Retinal pigment epithelial cell (primary cell): ENCODE results near the gene LARGE1.

Experiments used
- DNase-seq: peaks from one replicate; pipeline ENCODE4 v3.0.0-alpha.2; 2010; ENCODE audit warnings: low read depth
- H3K4me3 ChIP-seq: 2 replicates; pipeline ENCODE4 v1.5.1; 2011; ENCODE audit warnings: mild to moderate bottlenecking, low read length, control low read depth, moderate library complexity
- TF ChIP-seq, protein P1 (sequence below): conservative IDR thresholded peaks from 2 replicates; pipeline ENCODE4 v1.5.1; 2011; ENCODE audit warnings: low read depth, low read length, control low read depth, inconsistent platforms

Gene LARGE1

DNA sequence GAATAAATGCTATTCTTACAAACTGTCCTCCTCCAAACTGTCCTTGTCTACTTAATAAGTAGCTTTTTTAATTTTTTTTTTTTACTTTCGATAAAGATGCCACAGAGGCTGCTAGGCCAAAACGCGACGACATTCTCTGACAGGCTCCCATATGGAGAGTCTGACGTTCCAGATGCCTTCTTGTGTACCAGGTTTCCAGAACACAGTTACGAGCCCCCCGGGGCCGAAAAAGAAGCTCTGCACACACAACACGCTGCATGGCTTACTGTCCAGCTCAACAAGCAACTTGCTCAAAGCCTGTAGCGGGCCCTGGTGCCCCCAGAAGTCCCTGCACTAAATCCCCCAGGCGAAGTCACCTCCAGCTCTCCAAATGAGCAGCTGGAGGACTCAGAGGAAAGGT lies 39.3 kb downstream of the LARGE1 start:
- no peak overlapping the region for H3K4me3 ChIP-seq
- TF ChIP-seq, protein P1, sequence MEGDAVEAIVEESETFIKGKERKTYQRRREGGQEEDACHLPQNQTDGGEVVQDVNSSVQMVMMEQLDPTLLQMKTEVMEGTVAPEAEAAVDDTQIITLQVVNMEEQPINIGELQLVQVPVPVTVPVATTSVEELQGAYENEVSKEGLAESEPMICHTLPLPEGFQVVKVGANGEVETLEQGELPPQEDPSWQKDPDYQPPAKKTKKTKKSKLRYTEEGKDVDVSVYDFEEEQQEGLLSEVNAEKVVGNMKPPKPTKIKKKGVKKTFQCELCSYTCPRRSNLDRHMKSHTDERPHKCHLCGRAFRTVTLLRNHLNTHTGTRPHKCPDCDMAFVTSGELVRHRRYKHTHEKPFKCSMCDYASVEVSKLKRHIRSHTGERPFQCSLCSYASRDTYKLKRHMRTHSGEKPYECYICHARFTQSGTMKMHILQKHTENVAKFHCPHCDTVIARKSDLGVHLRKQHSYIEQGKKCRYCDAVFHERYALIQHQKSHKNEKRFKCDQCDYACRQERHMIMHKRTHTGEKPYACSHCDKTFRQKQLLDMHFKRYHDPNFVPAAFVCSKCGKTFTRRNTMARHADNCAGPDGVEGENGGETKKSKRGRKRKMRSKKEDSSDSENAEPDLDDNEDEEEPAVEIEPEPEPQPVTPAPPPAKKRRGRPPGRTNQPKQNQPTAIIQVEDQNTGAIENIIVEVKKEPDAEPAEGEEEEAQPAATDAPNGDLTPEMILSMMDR: no peak
- DNase-seq: no peak

DNA sequence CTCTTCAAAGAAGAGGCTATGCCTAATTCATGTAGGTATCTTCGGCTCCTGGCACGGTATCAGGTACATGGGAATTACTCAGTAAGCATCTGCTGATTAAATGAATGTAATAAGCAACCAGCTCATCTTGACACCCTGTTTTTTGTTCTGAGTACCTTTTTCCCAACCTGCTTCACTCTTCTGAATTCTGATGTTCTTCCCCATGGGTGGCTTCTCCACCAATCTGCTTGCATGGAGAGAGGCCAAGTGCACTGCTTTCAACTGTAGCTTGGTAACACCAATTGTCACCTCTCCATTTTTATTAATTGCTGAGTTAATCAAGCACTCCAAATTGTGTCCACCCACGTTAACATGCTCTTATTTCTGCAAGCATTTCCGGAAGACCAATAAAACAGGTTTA lies 40.5 kb downstream of the LARGE1 start:
- H3K4me3 ChIP-seq: no peak overlapping the region
- TF ChIP-seq, protein P1: no peak
- no peak for DNase-seq

DNA sequence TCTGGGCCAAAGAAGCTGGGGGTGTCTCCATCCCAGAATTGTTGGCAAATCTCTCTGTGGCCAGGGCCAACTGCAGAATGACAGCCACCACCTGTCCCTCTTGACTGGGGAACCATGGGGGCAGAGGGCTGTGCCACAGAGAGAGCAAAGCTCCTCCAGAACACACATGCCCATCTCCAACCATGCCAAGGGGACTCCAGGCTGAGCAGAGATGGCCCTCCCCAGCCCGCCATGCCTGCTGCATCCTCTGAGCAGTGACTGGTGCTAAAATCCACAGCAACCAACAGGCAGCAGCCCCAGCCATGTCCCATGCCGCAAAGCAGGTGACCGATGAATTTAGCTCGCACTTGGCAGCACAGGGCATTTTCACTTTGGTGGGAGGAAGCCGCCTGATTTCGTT lies 45.0 kb downstream of the LARGE1 start:
- TF ChIP-seq, protein P1: no peak
- DNase-seq: no peak
- H3K4me3 ChIP-seq: no peak overlapping the region

DNA sequence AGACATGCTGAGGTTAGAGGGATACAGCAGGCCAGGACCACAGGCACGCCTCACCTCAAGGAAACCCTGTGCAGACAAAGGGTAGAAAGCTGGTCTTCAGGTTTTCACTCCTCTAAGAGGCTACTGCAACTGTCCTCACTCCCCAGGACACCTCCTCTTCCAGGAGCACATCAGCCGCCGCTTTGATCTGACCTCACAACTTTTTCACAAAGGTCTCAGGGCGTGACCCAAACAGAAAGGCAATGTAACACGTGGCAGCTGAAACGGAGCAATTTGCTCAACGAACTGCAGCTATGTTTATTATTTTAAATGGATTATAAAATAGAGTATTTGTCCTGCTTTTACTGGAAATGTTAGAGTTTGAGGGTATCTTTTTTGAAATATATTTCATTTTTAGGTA lies 46.1 kb downstream of the LARGE1 start:
- no peak overlapping the region for H3K4me3 ChIP-seq
- DNase-seq: no peak
- TF ChIP-seq, protein P1: no peak

DNA sequence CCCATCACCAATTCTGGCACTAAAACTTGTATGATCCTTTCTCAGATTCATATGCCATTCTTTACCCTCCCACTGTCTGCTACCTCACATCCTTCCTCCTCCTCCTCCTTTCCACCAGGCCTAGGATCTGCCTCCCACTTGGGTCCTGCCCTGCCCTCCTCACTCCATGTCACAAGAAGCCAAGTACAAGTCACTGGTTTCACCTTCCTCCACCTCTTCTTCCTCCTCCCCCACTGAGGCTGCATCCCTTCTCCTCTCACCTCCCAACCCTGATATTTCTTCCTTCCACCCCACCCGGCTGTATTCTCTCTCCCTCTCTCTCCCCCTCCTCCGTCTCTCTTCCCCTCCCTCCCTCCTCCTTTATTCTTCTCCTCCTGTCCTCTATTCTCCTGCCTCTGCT lies 46.6 kb downstream of the LARGE1 start:
- TF ChIP-seq, protein P1: no peak
- DNase-seq: no peak
- no peak overlapping the region for H3K4me3 ChIP-seq

DNA sequence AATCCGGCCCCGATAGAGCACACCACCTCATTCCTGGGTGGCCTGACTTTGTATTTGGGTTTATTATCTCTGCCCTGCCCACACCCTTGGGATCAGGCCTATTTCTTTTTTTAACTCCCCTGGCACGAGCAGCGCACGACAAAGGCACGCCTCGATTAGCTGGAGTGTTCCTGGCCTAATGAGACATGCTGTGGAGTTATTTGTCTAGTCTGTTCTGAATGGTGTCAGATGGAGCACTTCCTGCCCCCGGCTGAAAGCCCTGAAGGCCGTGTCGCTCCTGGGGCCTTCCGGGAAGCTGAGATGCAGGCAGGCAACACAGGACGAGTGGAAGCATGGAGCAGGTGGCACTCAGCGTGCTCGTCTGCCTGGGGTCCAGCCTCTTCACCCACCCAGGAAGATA lies 47.1 kb downstream of the LARGE1 start:
- H3K4me3 ChIP-seq: no peak overlapping the region
- TF ChIP-seq, protein P1: no peak
- no peak for DNase-seq

DNA sequence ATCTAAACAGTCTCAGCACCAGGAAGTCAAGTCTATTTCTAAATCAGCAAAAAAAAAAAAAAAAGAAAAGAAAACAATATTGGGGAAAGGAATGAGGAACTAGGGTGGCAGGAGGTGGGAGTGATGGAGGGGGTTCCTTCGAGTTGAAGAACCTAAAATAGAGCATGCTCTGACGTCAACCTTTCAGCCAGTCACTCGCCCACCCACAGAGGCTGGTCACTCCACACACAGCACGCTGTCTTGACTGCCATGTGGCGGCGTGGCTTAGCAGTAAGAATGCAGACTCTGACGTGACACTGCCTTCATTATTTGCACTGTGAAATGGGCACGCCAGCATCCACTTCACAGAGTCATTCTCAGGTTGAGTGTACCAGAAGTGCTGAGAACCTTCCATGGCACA lies 48.3 kb downstream of the LARGE1 start:
- TF ChIP-seq, protein P1: no peak
- H3K4me3 ChIP-seq: no peak overlapping the region
- DNase-seq: no peak
